NT2/D1 (cell line): ENCODE results near the gene VPS16.
A peak's percentile ranks its signal among the peaks of the same experiment; 100 is the strongest.

ENCODE experiments used
- DNase-seq: peaks from one replicate; pipeline ENCODE4 v3.0.0-alpha.2; 2011; ENCODE audit warnings: low read depth, low spot score
- H3K27me3 ChIP-seq: 2 replicates; pipeline ENCODE4 v1.6.0; 2011; ENCODE audit warnings: mild to moderate bottlenecking; ENCODE audit not compliant: insufficient read length, insufficient read depth
- H3K36me3 ChIP-seq: 2 replicates; pipeline ENCODE4 v1.6.1; 2011; ENCODE audit warnings: mild to moderate bottlenecking, low read length, mixed read lengths; ENCODE audit not compliant: insufficient read depth, insufficient read length
- H3K4me1 ChIP-seq: 2 replicates; pipeline ENCODE4 v1.5.1; 2011; ENCODE audit not compliant: insufficient read depth, insufficient read length
- H3K4me3 ChIP-seq: 2 replicates; pipeline ENCODE4 v1.5.1; 2011; ENCODE audit warnings: low read depth; ENCODE audit not compliant: insufficient read length
- H3K9ac ChIP-seq: 2 replicates; pipeline ENCODE4 v1.6.0; 2011; ENCODE audit warnings: low read depth; ENCODE audit not compliant: insufficient read length
- H3K9me3 ChIP-seq: 2 replicates; pipeline ENCODE4 v1.5.1; 2011; ENCODE audit warnings: mild to moderate bottlenecking, low read length; ENCODE audit not compliant: insufficient read depth
- SUZ12 ChIP-seq: IDR thresholded peaks from 2 replicates; pipeline ENCODE4 v1.6.1; 2011; ENCODE audit not compliant: insufficient read length, insufficient read depth; ENCODE audit errors: extremely low read depth
- YY1 ChIP-seq: IDR thresholded peaks from 2 replicates; pipeline ENCODE4 v1.6.1; 2011; ENCODE audit not compliant: insufficient read length, insufficient read depth
- ZNF274 ChIP-seq: IDR thresholded peaks from 2 replicates; pipeline ENCODE4 v1.6.1; 2011; ENCODE audit warnings: mild to moderate bottlenecking, low read depth, low read length

Gene VPS16

DNA sequence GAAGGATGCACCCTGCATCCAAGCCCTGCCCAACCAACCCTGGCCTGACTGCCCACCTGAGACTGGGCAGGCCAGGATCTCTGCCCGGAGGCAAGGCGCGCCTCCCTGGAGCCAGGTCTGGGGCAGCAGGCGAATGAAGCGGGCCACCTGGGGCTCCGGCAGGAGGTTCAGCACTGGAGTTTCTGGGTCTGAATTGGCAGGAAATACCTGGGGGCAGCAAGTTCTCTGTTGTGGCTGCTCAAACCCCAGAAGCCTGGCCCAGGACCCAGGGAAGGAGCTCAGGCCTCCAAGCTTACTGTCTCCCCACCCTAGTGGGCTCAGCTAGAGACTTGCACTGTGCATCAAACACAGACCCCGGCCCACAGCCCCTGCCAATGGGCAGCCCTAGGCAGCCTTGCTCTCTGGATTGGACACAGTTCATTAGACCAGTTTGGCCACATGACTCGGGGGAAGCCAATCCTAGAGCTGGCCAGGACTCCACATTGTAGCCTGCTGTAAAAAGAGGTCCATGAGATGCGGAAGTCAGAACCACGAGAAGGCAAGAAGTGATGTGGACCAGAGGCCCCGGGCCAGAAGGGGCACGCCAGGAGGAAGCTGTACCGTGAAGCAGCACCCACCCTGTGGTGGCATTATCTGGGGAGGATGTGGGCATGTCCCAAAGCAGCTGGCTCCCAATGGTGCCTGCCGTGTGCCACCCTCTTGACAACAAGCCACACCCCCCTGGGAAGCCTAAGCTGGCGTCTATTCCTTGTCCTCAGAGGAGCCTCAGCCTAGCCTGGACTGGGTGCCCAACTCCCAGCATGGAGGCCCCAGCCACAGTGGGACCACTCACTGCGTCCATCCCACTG lies 43.2 kb upstream of the VPS16 start:
- no peaks in the 10 kb centered on the region for H3K9me3 ChIP-seq
- no peak overlapping the region for H3K9ac ChIP-seq
- no peak overlapping the region for H3K4me3 ChIP-seq
- DNase-seq = no peak
- H3K4me1 ChIP-seq = no peaks in the 10 kb centered on the region
- TF ChIP-seq ZNF274 = no peak
- no peak for TF ChIP-seq SUZ12
- TF ChIP-seq YY1 = no peak
- H3K36me3 ChIP-seq = peaks cover 54% of the 10 kb centered on the region
- H3K27me3 ChIP-seq = peaks cover 9% of the 10 kb centered on the region

DNA sequence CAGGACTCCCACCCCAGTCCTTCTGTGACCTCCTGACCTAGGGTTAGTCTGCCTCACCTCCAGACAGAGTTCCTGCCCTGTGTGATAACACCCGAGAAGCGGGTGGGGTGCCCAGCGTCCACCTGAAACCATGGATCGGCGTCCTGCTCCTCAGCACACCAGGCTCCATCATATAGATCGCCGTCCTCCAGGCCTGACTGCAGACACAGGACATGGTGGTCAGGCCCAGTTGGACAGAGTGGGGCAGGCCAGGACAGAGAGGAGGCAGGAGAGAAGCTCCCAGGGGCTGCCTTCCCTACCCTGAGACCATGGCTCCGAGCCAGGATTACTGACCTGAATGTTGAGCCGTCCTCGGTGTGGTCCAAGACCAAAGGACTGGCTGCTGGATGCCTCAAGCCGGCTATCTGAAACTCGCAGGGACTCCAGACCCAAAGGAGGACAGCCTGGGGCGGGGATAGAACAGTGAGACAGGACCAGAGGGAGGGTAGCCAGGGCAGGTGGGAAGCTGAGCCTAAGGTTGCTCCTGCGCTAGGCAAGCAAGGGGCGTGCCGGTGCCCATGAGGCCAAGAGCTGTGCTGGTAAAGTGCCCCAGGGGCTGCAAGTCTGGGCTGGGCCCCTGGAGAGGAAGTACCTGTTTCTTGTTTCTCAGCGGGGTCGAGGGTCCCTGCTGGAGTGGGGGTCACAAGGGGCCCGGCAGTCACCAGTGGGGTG lies 42.3 kb upstream of the VPS16 start:
- no peak overlapping the region for H3K4me3 ChIP-seq
- H3K9ac ChIP-seq = peak overlapping the region; percentile 42
- no peak for DNase-seq
- peaks cover 16% of the 10 kb centered on the region for H3K27me3 ChIP-seq
- no peaks in the 10 kb centered on the region for H3K9me3 ChIP-seq
- no peak for TF ChIP-seq SUZ12
- no peak for TF ChIP-seq ZNF274
- TF ChIP-seq YY1 = no peak
- no peaks in the 10 kb centered on the region for H3K4me1 ChIP-seq
- peaks cover 54% of the 10 kb centered on the region for H3K36me3 ChIP-seq

DNA sequence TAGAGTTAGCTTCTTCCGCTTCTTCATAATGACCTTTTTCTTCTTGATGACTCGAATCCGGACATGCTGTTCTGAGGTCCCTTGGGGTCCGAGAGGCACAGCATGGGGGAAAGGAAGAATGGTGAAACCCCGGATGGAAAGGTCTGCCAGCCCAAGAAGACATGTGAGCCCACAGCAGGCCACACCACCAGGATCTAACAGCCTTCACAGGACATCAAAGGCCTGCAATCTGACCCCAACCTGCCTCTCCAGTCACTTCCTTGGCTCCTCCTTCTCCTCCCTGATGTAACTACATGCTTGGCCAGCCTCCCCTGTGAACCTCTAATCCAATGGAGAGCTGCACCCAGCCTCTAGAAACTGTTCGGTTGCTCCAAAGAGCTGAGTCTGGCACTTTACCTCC lies 41.7 kb upstream of the VPS16 start:
- H3K4me1 ChIP-seq = no peaks in the 10 kb centered on the region
- no peak overlapping the region for H3K4me3 ChIP-seq
- H3K27me3 ChIP-seq = peaks cover 16% of the 10 kb centered on the region
- DNase-seq = no peak
- H3K36me3 ChIP-seq = peaks cover 49% of the 10 kb centered on the region
- H3K9ac ChIP-seq = no peak overlapping the region
- no peaks in the 10 kb centered on the region for H3K9me3 ChIP-seq
- TF ChIP-seq ZNF274 = no peak
- TF ChIP-seq YY1 = no peak
- TF ChIP-seq SUZ12 = no peak

DNA sequence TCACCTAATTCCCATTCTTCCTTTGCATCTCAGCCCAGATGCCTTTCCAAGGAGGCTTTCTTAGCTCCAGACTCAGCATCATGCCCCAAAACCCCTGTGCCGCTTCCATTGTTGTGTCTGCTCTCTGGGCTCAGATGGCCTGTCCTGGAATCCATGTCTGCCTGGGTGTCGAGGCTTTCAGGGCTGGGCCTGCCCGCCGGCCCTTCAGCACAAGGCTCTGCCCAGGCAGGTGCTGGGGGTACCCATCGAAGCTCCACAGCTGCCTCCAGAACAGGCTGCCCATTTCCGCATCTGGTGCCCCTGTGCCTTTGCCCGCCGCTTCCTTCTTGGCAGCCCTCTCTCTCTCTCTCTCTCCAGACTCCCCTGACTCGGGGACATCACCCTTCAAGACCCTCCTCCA lies 41.3 kb upstream of the VPS16 start:
- H3K4me3 ChIP-seq = peak overlapping the region; percentile 90
- H3K9ac ChIP-seq = peak overlapping the region; percentile 98
- no peaks in the 10 kb centered on the region for H3K9me3 ChIP-seq
- H3K36me3 ChIP-seq = peaks cover 44% of the 10 kb centered on the region
- TF ChIP-seq SUZ12 (no peak), ZNF274 (no peak), YY1 (no peak)
- no peaks in the 10 kb centered on the region for H3K4me1 ChIP-seq
- H3K27me3 ChIP-seq = peaks cover 16% of the 10 kb centered on the region
- no peak for DNase-seq

DNA sequence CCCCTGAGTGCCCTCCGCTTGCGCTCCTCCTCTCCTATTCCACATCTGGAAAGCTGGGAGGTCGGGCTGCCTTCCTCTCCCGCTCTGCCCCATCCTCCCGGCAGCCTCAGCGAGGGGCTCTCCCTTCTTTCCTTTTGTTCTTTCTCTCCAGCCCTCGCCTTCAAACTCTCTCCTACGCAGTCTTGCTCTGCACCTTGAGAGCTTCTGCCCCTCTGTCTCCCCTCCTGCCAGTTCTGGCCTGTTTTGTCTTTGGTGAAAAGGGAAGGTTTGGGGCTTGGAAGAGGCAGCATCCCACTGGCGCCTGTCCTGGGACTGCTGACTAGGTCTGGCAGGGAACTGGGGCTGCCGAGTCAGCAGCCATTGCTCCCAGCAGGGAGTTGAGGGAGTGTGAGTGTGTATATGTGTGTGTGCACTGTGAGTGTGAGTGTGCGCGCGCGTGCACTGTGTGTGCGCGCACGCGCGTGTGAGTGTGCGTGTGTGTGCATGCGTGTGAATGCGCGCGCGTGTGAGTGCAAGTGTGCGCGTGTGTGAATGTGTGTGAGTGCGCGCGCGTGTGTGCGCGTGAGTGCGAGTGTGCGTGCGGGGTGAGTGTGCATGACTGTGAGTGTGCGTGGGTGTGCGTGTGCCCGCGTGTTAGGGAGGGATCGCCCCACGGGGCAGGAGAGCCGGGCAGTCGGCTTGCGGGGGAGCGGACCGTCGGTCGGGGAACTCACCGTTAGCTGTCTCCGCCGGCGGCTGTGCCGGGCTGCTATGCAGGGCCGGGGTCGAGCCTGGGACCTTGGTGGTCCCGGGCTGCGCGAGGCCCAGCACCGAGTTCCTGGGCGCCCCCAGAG lies 40.6 kb upstream of the VPS16 start:
- Histone ChIP-seq H3K9ac (peak overlapping the region; percentile 98), H3K27me3 (peaks cover 16% of the 10 kb centered on the region), H3K36me3 (peaks cover 38% of the 10 kb centered on the region), H3K4me1 (no peaks in the 10 kb centered on the region), H3K4me3 (peak overlapping the region; percentile 90), H3K9me3 (no peaks in the 10 kb centered on the region)
- DNase-seq = no peak
- TF ChIP-seq ZNF274 (no peak), SUZ12 (no peak), YY1 (no peak)

DNA sequence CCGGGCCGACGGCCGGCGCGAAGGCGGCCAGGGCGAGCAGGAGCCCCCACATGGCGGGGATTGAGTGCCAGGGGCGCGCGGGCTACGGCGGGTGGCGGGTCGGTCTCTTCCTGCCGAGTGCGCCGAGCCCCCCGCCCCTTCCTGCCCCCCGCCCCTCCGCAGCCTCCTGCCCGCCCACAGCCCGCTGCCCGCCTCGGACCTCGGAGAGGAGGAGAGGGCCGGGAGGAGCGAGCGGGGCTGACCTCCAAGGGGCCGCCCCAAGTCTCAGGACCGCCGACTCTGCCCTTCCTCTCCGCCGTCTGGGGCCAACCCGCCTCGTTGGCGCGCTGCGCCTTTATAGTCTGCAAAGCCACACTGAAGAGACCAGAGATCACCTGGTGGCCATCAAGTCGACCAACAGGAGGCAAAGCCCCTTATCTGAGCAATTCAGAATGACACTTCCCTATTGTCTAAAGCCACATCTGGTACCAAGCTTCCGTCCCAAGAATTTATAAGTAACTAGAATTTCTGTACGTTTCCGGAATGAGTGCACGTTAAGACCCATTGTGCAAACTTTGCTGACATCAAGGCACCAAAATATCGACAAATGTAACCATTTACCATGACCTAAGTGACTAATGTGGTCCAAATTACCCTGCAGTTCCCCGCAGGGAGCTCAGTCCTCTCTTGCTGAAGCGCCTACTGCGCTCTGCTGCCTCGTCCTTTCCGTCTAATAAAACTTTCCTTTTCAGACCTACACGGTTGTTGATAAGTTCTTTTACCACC lies 39.8 kb upstream of the VPS16 start, which contains the start of gene CPXM1:
TSS of gene CPXM1 (minus strand) at position 107 of the 765 bp plus-strand sequence. CDS start at position 52, 55 bp downstream.
- H3K27me3 ChIP-seq = peaks cover 16% of the 10 kb centered on the region

More for the DNA sequence above, 39.8 kb upstream of the VPS16 start, which contains the start of gene CPXM1:
- TF ChIP-seq SUZ12 (no peak), YY1 (no peak), ZNF274 (no peak)
- Histone ChIP-seq H3K36me3 (peaks cover 30% of the 10 kb centered on the region), H3K4me3 (peak within 1 kb of the TSS; percentile 90), H3K9me3 (no peaks in the 10 kb centered on the region), H3K9ac (peak within 1 kb of the TSS; percentile 98), H3K4me1 (no peaks in the 10 kb centered on the region)
- peak; percentile 57 for DNase-seq
